ENCODE results near the gene ADARB2. TPM values are rescaled to one million over a fixed set of nuclear protein-coding genes. Genes with fewer than 3 reads are reported as not detected.
A peak's percentile ranks its signal among the peaks of the same experiment; 100 is the strongest.

The ADARB2 gene
- total RNA-seq, 2 donors from 2014 or later: 1.1 to 1.8 TPM

GRCh38 chr10:1706256-1706655, 31.1 kb downstream of the ADARB2 start:
- peaks cover 16% of the 10 kb centered on the region for H3K9me3 ChIP-seq (ENCODE audit: control insufficient read depth, low read length)
- H3K4me3 Mint-ChIP-seq: no peak overlapping the region
- no peak overlapping the region for H3K4me3 ChIP-seq (ENCODE audit: low read length)
- H3K27me3 Mint-ChIP-seq (ENCODE audit: insufficient read depth): peaks cover 2% of the 10 kb centered on the region
- H3K27ac Mint-ChIP-seq: no peak overlapping the region
- DNase-seq: no peak
- H3K9me3 Mint-ChIP-seq: peaks cover 49% of the 10 kb centered on the region
- no peak overlapping the region for H3K9ac ChIP-seq (ENCODE audit: extremely low read depth, low read length, poor library complexity, severe bottlenecking)
- no peaks in the 10 kb centered on the region for H3K27me3 ChIP-seq (ENCODE audit: control insufficient read depth, insufficient read depth, low read length, poor library complexity, severe bottlenecking)
- 90% methylated on average over 3 of the region's 3 CpGs; no CpG with 5 or more reads in 1 of the 2 experiments for WGBS, 2 experiments (ENCODE audit: insufficient coverage in 1 of 2, insufficient read length in 1 of 2)
- H3K4me1 ChIP-seq (ENCODE audit: control insufficient read depth, insufficient read depth, low read length): no peaks in the 10 kb centered on the region
- no peaks in the 10 kb centered on the region for H3K4me1 Mint-ChIP-seq
- no peak overlapping the region for H3K27ac ChIP-seq (ENCODE audit: low read depth, low read length)
- H3K36me3 Mint-ChIP-seq (ENCODE audit: low read depth): peaks cover 2% of the 10 kb centered on the region
- H3K36me3 ChIP-seq (ENCODE audit: control insufficient read depth, insufficient read depth, low read length): no peaks in the 10 kb centered on the region
- TF ChIP-seq CTCF (conservative IDR thresholded peaks at IDR 0.05): no peak

GRCh38 chr10:1698185-1698584, 39.1 kb downstream of the ADARB2 start:
- Histone ChIP-seq H3K36me3 (ENCODE audit: control insufficient read depth, insufficient read depth, low read length) (no peaks in the 10 kb centered on the region), H3K4me1 (ENCODE audit: control insufficient read depth, insufficient read depth, low read length) (no peaks in the 10 kb centered on the region), H3K27ac (ENCODE audit: low read depth, low read length) (no peak overlapping the region), H3K27me3 (ENCODE audit: control insufficient read depth, insufficient read depth, low read length, poor library complexity, severe bottlenecking) (no peaks in the 10 kb centered on the region), H3K9me3 (ENCODE audit: control insufficient read depth, low read length) (peaks cover under 1% of the 10 kb centered on the region), H3K9ac (ENCODE audit: extremely low read depth, low read length, poor library complexity, severe bottlenecking) (no peak overlapping the region), H3K4me3 (ENCODE audit: low read length) (no peak overlapping the region)
- Mint-ChIP-seq H3K36me3 (ENCODE audit: low read depth) (no peaks in the 10 kb centered on the region), H3K9me3 (peaks cover 14% of the 10 kb centered on the region), H3K4me1 (no peaks in the 10 kb centered on the region), H3K4me3 (no peak overlapping the region), H3K27me3 (ENCODE audit: insufficient read depth) (peaks cover under 1% of the 10 kb centered on the region), H3K27ac (no peak overlapping the region)
- DNase-seq: no peak
- 91 to 100% methylated on average over 4 to 8 of the region's 8 CpGs for WGBS, 2 experiments (ENCODE audit: insufficient coverage in 1 of 2, insufficient read length in 1 of 2)
- TF ChIP-seq CTCF (conservative IDR thresholded peaks at IDR 0.05): peak; percentile 48

- H3K4me1 Mint-ChIP-seq: no peaks in the 10 kb centered on the region
- Histone ChIP-seq H3K27ac (ENCODE audit: low read depth, low read length) (no peak overlapping the region), H3K9me3 (ENCODE audit: control insufficient read depth, low read length) (no peaks in the 10 kb centered on the region), H3K9ac (ENCODE audit: extremely low read depth, low read length, poor library complexity, severe bottlenecking) (no peak overlapping the region), H3K4me1 (ENCODE audit: control insufficient read depth, insufficient read depth, low read length) (no peaks in the 10 kb centered on the region), H3K27me3 (ENCODE audit: control insufficient read depth, insufficient read depth, low read length, poor library complexity, severe bottlenecking) (no peaks in the 10 kb centered on the region), H3K36me3 (ENCODE audit: control insufficient read depth, insufficient read depth, low read length) (no peaks in the 10 kb centered on the region), H3K4me3 (ENCODE audit: low read length) (no peak overlapping the region)
- no peak overlapping the region for H3K27ac Mint-ChIP-seq
- no peak for TF ChIP-seq CTCF (conservative IDR thresholded peaks at IDR 0.05)
- H3K4me3 Mint-ChIP-seq: no peak overlapping the region
- no peaks in the 10 kb centered on the region for H3K27me3 Mint-ChIP-seq (ENCODE audit: insufficient read depth)
- no peaks in the 10 kb centered on the region for H3K9me3 Mint-ChIP-seq
- 95 to 100% methylated on average over 1 to 5 of the region's 6 CpGs for WGBS, 2 experiments (ENCODE audit: insufficient coverage in 1 of 2, insufficient read length in 1 of 2)
- no peak for DNase-seq
- H3K36me3 Mint-ChIP-seq (ENCODE audit: low read depth): no peaks in the 10 kb centered on the region
Measured at GRCh38 chr10:1696106-1696505, 41.2 kb downstream of the ADARB2 start.
